Trophoblast cell (in vitro differentiated cells and primary cell): ENCODE measurements around the gene SLC66A2.

Source experiments
- DNase-seq, 2 donors: peaks; one replicate each; pipeline ENCODE4 v3.0.0-alpha.2; 2016
- H2AFZ ChIP-seq: 2 replicates; pipeline ENCODE4 v1.6.1; 2013; ENCODE audit warnings: low read length, moderate library complexity, mild to moderate bottlenecking; ENCODE audit not compliant: insufficient read depth, poor library complexity
- H2AK5ac ChIP-seq: 2 replicates; pipeline ENCODE4 v1.6.1; 2013; ENCODE audit warnings: mild to moderate bottlenecking, low read length
- H2BK120ac ChIP-seq: 2 replicates; pipeline ENCODE4 v1.6.1; 2013; ENCODE audit warnings: low read length, mild to moderate bottlenecking, moderate library complexity; ENCODE audit not compliant: insufficient read depth, poor library complexity
- H2BK12ac ChIP-seq: 2 replicates; pipeline ENCODE4 v1.6.1; 2013; ENCODE audit warnings: mild to moderate bottlenecking, low read length, moderate library complexity
- H2BK5ac ChIP-seq: 2 replicates; pipeline ENCODE4 v1.6.1; 2013; ENCODE audit warnings: low read length, low read depth, moderate library complexity, mild to moderate bottlenecking; ENCODE audit not compliant: poor library complexity
- H3K14ac ChIP-seq: 2 replicates; pipeline ENCODE4 v1.6.1; 2013; ENCODE audit warnings: mild to moderate bottlenecking, low read length
- H3K18ac ChIP-seq: 2 replicates; pipeline ENCODE4 v1.6.1; 2013; ENCODE audit warnings: mild to moderate bottlenecking, low read length
- H3K23ac ChIP-seq: 2 replicates; pipeline ENCODE4 v1.6.1; 2013; ENCODE audit warnings: low read length
- H3K27ac ChIP-seq: 2 replicates; pipeline ENCODE4 v1.5.1; 2013; ENCODE audit warnings: low read depth, mild to moderate bottlenecking, inconsistent platforms, low read length, moderate library complexity
- H3K27me3 ChIP-seq: 2 replicates; pipeline ENCODE4 v1.6.1; 2013; ENCODE audit warnings: inconsistent platforms, mild to moderate bottlenecking, low read length, moderate library complexity; ENCODE audit not compliant: insufficient read depth
- H3K36me3 ChIP-seq, 2 experiments: 1 replicate in 1 of 2; 2 replicates in 1 of 2; pipeline ENCODE4 v1.6.1; 2013; ENCODE audit warnings: low read length in 2 of 2, mild to moderate bottlenecking in 2 of 2, moderate library complexity in 1 of 2; ENCODE audit not compliant: insufficient read depth in 2 of 2, control insufficient read depth in 1 of 2
- H3K4ac ChIP-seq: 2 replicates; pipeline ENCODE4 v1.6.1; 2013; ENCODE audit warnings: low read depth, mild to moderate bottlenecking, low read length, moderate library complexity
- H3K4me1 ChIP-seq, 2 experiments: 1 replicate in 1 of 2; 2 replicates in 1 of 2; pipeline ENCODE4 v1.6.1; 2013; ENCODE audit warnings: low read length in 2 of 2, mild to moderate bottlenecking in 2 of 2, moderate library complexity in 1 of 2; ENCODE audit not compliant: insufficient read depth in 2 of 2, control insufficient read depth in 1 of 2
- H3K4me2 ChIP-seq: 2 replicates; pipeline ENCODE4 v1.6.1; 2013; ENCODE audit warnings: inconsistent platforms, mild to moderate bottlenecking, low read length, moderate library complexity
- H3K4me3 ChIP-seq: 2 replicates; pipeline ENCODE4 v1.5.1; 2013; ENCODE audit warnings: mild to moderate bottlenecking, low read depth, low read length, inconsistent platforms
- H3K79me1 ChIP-seq: one replicate; pipeline ENCODE4 v1.6.1; 2013; ENCODE audit warnings: low read length
- H3K79me2 ChIP-seq: 2 replicates; pipeline ENCODE4 v1.6.1; 2013; ENCODE audit warnings: low read length, mild to moderate bottlenecking; ENCODE audit not compliant: control insufficient read depth, insufficient read depth, poor library complexity
- H3K9ac ChIP-seq: 2 replicates; pipeline ENCODE4 v1.6.1; 2013; ENCODE audit warnings: mild to moderate bottlenecking, low read length
- H3K9me3 ChIP-seq: 2 replicates; pipeline ENCODE4 v1.6.1; 2013; ENCODE audit warnings: low read depth, mild to moderate bottlenecking, control low read depth, inconsistent platforms, low read length; ENCODE audit not compliant: insufficient read depth
- H4K12ac ChIP-seq: 2 replicates; pipeline ENCODE4 v1.6.1; 2013; ENCODE audit warnings: low read depth, mild to moderate bottlenecking, low read length, moderate library complexity
- H4K8ac ChIP-seq: 2 replicates; pipeline ENCODE4 v1.6.1; 2013; ENCODE audit warnings: low read depth, mild to moderate bottlenecking, low read length, moderate library complexity
- H4K91ac ChIP-seq: one replicate; pipeline ENCODE4 v1.6.1; 2013; ENCODE audit warnings: low read depth, mild to moderate bottlenecking, low read length, moderate library complexity
- WGBS: extraction: QIAGEN DNeasy Blood & Tissue Kit; methylation state at CpG from one replicate; pipeline ENCODE4 v1.1.7; 2013; ENCODE audit warnings: missing lambda C conversion rate; ENCODE audit not compliant: insufficient read length, insufficient coverage; ENCODE audit errors: extremely low coverage; 5-methylcytosine and 5-hydroxymethylcytosine counted together

Gene SLC66A2

DNA sequence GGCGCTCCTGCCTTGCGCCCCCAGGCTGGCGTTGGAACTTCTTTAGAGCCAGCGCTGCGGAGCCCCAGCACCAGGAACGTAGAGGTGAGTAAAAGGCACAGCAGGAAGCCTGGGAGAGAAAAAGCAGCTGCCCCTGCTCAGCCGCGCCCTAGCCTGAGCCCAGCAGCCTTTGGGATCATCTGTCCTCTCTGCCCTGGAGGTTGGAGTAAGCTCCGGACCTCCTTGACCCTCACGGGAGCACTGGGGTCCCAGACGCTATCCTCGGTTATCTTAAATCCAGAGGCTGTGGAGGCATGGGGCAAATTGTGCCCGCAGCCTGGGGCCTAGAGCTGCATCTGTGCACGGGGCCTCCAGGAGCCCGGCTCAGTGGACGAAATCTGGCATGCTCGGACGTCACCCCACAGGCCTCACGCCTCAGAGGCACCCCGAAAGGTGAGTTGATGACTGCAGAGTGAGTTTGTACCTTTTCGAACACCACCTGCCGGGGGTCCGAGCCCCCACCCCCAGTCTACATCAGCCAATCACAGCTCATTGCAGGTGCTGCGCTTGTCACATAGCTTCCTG, 1.6 kb upstream of the SLC66A2 start:
- Histone ChIP-seq H3K36me3 (peaks cover 3 to 5% of the 10 kb centered on the region in 2 experiments), H2BK12ac (no peak overlapping the region), H2AK5ac (no peak overlapping the region), H3K9ac (no peak overlapping the region), H3K4ac (no peak overlapping the region), H3K27me3 (peaks cover 9% of the 10 kb centered on the region), H3K27ac (no peak overlapping the region), H2BK5ac (no peak overlapping the region), H3K4me2 (peak overlapping the region; percentile 49), H2AFZ (no peak overlapping the region), H3K23ac (no peak overlapping the region), H4K8ac (no peak overlapping the region), H3K9me3 (peaks cover 3% of the 10 kb centered on the region), H3K4me1 (peaks cover 12 to 17% of the 10 kb centered on the region in 2 experiments), H3K79me2 (peaks cover 7% of the 10 kb centered on the region), H4K91ac (no peak overlapping the region), H3K18ac (no peak overlapping the region), H3K4me3 (no peak overlapping the region), H3K79me1 (peaks cover 5% of the 10 kb centered on the region), H3K14ac (no peak overlapping the region), H4K12ac (no peak overlapping the region), H2BK120ac (no peak overlapping the region)
- no CpG with 5 or more reads among the region's 24 CpGs for WGBS
- DNase-seq = no peak

- Histone ChIP-seq H3K36me3 (peaks cover 5 to 7% of the 10 kb centered on the region in 2 experiments), H2BK12ac (no peak overlapping the region), H3K4me2 (peak overlapping the region; percentile 88), H3K27ac (no peak overlapping the region), H3K27me3 (peaks cover 9% of the 10 kb centered on the region), H4K91ac (peak overlapping the region; percentile 82), H3K14ac (peak overlapping the region; percentile 8), H2BK120ac (no peak overlapping the region), H3K9ac (no peak overlapping the region), H3K4me1 (peaks cover 12 to 17% of the 10 kb centered on the region in 2 experiments), H3K79me2 (peaks cover 7% of the 10 kb centered on the region), H4K8ac (no peak overlapping the region), H3K79me1 (peaks cover 5% of the 10 kb centered on the region), H2BK5ac (no peak overlapping the region), H3K23ac (no peak overlapping the region), H2AK5ac (no peak overlapping the region), H3K18ac (no peak overlapping the region), H3K4ac (no peak overlapping the region), H3K4me3 (peak overlapping the region; percentile 68), H2AFZ (no peak overlapping the region), H4K12ac (no peak overlapping the region), H3K9me3 (peaks cover 3% of the 10 kb centered on the region)
- no peak for DNase-seq
- WGBS = no CpG with 5 or more reads among the region's 43 CpGs
Observed at GRCh38 chr18:79952456-79952995, 1.1 kb upstream of the SLC66A2 start.

DNA sequence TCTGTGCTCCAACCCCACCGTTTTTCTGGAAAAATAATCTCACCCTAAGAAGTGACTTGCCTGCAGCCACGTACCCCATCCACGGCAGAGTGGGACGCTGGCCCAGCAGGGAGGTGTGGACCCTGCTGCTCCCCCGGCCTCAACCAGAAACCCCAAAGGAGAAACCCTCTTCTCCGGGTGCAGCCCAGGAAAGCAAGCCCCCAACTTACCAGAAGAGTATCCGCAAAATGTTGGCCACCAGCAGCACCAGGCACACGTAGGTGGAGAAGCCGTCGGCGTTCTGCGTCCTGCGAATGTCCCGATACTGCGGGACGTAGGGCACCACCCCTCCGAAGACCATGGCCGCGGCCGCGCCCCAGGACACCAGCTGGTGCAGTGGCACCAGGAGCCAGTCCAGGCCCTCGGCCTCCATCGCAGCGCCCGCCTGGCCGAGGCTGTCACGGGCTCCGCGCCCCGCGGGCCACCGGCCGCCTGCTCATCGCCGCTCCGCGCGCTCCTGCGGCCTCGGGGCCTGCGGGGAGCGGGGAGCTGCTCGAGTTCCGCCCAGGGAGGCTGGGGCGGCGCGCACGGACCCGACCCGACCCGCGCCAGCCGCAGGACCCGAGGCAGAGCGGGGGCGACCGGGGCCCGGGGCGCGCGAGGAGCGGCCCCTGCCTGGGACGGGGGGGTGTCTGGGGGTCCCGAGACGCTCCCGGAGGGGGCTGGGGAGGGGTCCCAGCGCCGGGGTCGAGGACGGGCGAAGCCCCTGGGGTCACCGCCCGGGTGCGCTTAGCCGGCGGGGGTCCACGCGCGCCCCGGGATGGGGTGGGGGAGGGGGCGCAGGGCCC, 725 bp downstream of the SLC66A2 start:
- Histone ChIP-seq H3K27ac (no peak overlapping the region), H3K4ac (peak overlapping the region; percentile 24), H2BK120ac (no peak overlapping the region), H3K9me3 (peaks cover 3% of the 10 kb centered on the region), H3K4me1 (peaks cover 12 to 17% of the 10 kb centered on the region in 2 experiments), H3K9ac (peak overlapping the region; percentile 48), H4K8ac (peak overlapping the region; percentile 20), H3K36me3 (peaks cover 5 to 7% of the 10 kb centered on the region in 2 experiments), H4K91ac (peak overlapping the region; percentile 39), H2BK12ac (no peak overlapping the region), H2AFZ (peak overlapping the region; percentile 25), H3K18ac (peak overlapping the region; percentile 58), H3K27me3 (peaks cover 9% of the 10 kb centered on the region), H3K79me1 (peaks cover 5% of the 10 kb centered on the region), H3K4me3 (peak overlapping the region; percentile 84), H3K4me2 (peak overlapping the region; percentile 70), H2AK5ac (no peak overlapping the region), H3K79me2 (peaks cover 7% of the 10 kb centered on the region), H3K14ac (peak overlapping the region; percentile 24), H2BK5ac (no peak overlapping the region), H4K12ac (no peak overlapping the region), H3K23ac (no peak overlapping the region)
- DNase-seq = peak in 1 of 2 donors; percentile 43
- WGBS = no CpG with 5 or more reads among the region's 81 CpGs

DNA sequence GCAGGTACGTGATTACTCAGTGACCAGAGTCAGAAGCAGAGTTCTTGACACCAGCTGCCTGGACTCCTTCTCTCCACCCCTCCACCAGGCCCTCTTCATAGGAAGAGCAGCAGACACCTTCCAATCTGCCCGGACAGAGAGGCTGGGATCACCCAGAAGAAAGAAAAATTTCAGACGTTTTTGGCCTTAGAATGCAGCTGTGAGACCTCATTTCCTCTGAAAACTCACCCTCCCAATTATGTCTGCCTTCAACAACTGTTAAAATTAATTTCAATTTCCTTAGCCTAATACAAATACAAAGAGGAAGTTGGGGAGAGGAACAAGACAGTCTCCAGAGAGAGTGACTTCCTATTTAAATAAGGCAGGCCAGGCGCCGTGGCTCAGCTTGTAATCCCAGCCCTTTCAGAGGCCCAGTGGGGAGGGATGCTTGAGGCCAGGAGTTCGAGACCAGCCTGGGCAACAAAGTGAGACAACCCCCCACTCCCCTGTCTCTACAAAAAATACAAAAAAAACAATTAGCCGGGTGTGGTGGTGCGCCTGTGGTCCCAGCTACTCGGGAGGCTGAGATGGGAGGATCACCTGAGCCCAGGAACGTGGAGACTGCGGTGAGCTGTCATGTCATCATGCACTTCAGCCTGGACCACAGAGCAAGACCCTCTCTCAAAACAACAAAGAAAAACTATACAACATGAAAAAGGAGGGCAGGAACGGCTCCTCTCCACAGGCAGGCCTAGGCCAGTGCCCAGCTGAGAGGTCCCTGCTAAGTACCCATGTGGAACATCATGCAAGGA, 1.6 kb downstream of the SLC66A2 start:
- Histone ChIP-seq H3K36me3 (peaks cover 5 to 7% of the 10 kb centered on the region in 2 experiments), H2BK5ac (no peak overlapping the region), H2BK12ac (no peak overlapping the region), H3K4me2 (peak overlapping the region; percentile 70), H4K12ac (no peak overlapping the region), H3K14ac (no peak overlapping the region), H4K91ac (no peak overlapping the region), H2BK120ac (no peak overlapping the region), H3K4me3 (no peak overlapping the region), H3K4me1 (peaks cover 12 to 16% of the 10 kb centered on the region in 2 experiments), H3K79me1 (peaks cover 5% of the 10 kb centered on the region), H3K27me3 (peaks cover 9% of the 10 kb centered on the region), H3K4ac (no peak overlapping the region), H3K79me2 (peaks cover 7% of the 10 kb centered on the region), H2AFZ (no peak overlapping the region), H3K23ac (no peak overlapping the region), H3K18ac (no peak overlapping the region), H2AK5ac (no peak overlapping the region), H3K9ac (no peak overlapping the region), H3K27ac (no peak overlapping the region), H4K8ac (no peak overlapping the region), H3K9me3 (peaks cover 3% of the 10 kb centered on the region)
- WGBS = no CpG with 5 or more reads among the region's 12 CpGs
- DNase-seq = no peak
